ENCODE measurements around the gene DARS2.
"Not testable (repeated sequence)": the region's sequence is repeated elsewhere in the genome, so short reads cannot be mapped to it uniquely, and the experiment has no call there.

Gene DARS2, protein sequence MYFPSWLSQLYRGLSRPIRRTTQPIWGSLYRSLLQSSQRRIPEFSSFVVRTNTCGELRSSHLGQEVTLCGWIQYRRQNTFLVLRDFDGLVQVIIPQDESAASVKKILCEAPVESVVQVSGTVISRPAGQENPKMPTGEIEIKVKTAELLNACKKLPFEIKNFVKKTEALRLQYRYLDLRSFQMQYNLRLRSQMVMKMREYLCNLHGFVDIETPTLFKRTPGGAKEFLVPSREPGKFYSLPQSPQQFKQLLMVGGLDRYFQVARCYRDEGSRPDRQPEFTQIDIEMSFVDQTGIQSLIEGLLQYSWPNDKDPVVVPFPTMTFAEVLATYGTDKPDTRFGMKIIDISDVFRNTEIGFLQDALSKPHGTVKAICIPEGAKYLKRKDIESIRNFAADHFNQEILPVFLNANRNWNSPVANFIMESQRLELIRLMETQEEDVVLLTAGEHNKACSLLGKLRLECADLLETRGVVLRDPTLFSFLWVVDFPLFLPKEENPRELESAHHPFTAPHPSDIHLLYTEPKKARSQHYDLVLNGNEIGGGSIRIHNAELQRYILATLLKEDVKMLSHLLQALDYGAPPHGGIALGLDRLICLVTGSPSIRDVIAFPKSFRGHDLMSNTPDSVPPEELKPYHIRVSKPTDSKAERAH

GRCh38 chr1:173824315-173825081 lies at the start of gene DARS2, which contains the start of gene CENPL:
Gene DARS2 (plus strand): TSS chr1:173824673. CDS start chr1:173825230, 557 bp downstream.
Gene CENPL (minus strand): TSS chr1:173824883. CDS start chr1:173811299, 13,584 bp downstream.
- DNase-seq (ENCODE audit: low read depth) = peak; percentile 99

- DNase-seq (ENCODE audit: low read depth) = no peak
These were observed 48.8 kb upstream of the DARS2 start for GRCh38 chr1:173775578-173776226.

DNA sequence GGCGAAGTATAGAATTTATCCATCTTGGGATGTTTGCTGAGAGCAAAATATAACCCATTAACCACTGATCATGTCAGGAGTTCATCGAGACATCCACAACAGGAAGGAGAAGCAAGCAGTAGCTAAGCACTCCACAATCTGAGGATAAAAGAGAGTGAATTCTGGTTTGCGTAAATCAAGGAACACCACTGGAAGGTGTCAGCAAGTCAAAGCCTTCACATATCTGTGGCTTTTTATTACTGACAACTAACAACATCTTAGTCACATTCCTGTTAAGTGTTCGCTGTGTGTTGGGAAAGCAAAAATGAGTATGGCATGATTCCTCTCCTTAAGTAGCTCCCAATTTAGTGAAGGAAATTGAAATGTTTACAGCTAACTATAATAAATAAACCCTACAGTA lies 44.5 kb upstream of the DARS2 start:
- no peak for DNase-seq (ENCODE audit: low read depth)

DNA sequence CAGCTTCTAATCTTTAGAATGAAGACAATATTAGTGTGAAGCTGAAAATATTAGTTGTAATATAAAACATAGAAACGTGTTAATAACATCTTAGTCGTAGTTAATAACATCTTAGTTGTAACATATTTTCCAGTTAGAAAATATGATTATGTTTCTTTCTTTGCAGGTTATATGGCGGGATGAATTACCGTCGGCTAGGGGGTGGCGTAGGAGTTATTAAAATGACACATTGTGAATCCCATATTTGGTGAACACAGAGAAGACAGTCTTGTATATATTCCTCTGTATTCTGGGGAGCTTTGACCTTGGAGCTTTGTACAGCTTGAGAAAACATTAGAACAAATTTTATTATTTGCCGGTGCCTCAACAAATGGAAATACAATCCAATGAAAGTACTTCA lies 39.5 kb upstream of the DARS2 start:
- no peak for DNase-seq (ENCODE audit: low read depth)

DNA sequence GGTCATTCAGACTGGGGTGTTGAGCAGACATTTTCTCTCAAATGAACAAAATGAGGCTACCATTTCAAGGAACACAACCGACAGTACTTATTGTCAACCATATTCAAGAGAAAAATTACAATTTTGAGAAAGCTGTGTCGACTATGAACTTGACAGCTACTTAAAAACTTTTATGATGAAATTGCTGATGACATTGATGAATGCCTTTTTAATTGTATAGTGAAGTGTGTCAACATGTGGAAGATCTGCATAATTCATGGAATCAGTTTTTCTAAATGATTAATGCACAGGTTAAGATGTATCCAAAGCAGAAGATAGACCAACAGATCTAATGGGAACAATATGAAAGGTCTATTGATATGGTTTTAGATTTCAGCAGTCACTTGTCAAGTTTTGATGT lies 34.6 kb upstream of the DARS2 start:
- DNase-seq (ENCODE audit: low read depth) = no peak

DNA sequence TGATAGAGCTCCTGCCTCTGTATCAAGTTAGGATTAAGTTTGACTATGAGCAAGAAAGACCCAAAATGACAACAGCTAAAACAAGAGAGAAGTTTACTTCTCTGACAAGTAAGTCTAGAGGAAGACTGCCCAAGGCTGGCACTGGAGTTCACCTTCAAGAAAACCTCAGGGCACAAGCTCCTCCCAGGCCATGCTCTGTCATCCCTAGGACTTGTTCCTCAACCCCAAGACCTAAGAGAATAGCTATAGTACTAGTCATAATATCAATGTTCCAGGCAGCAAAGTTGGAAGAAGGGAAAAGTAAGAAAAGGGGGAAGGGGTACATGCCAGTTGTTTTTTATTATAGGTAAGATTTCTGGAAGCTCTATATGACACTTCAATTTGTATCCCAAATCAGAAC lies 26.4 kb upstream of the DARS2 start:
- DNase-seq (ENCODE audit: low read depth) = no peak

- DNase-seq (ENCODE audit: low read depth) = not testable (repeated sequence)
These were observed 24.5 kb upstream of the DARS2 start for GRCh38 chr1:173799995-173800394.

DNA sequence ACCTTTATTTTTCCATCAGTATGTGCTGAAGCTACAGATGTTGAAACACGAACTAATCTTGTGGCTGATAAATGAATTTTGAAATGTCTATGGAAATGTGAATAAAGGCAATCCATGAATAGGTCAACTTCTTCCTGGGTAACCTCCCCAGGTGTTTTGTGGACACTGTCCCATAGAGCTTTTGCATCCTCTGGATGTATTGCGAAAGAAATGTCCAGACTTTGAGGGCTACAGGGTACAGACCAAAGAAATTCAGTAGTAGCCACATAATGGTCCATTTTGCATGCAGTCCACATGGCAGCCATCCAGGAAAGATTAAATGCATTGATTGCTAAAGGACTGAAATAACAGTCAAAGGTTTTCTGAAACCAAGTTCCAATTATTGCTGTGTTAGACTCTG lies 21.5 kb upstream of the DARS2 start:
- DNase-seq (ENCODE audit: low read depth) = peak; percentile 35

- DNase-seq (ENCODE audit: low read depth) = not testable (repeated sequence)
These were observed 10.8 kb upstream of the DARS2 start for GRCh38 chr1:173813654-173814053.

DNA sequence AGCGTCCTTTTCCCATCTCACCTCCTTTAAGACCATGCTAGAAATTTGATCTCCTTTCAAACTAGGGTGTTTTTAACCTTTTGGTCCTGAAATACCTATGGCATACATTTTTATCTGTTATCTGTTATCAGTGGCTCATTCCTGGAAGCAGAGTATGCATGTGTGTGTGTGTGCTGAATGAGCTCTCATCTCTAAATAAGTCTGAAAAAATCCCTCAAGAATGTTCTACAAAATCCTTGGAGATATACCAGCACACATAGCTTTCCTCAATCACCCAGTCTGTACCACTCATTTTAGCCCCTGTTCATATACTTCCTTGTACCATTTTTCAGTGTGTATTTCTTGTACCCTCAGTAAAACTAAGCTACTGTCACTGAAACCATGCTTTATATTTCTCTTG lies 6.0 kb upstream of the DARS2 start:
- no peak for DNase-seq (ENCODE audit: low read depth)

DNA sequence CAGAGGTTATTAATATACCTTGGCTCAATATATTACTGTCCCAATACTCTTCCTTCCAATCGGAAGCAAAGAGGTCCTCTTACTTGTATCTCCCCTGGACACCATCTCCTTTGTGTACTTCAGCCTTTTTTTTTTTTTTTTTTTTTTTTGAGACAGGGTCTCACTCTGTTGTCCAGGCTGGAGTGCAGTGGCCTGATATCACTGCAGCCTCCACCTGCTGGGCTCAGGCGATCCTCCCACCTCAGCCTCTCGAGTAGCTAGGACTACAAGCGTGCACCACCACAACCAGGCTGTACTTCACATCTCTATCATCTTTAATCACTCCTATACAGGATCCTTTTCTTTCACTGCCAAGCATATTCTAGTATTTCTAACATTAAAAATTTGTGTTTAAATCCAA lies 2.8 kb upstream of the DARS2 start:
- DNase-seq (ENCODE audit: low read depth) = no peak

DNA sequence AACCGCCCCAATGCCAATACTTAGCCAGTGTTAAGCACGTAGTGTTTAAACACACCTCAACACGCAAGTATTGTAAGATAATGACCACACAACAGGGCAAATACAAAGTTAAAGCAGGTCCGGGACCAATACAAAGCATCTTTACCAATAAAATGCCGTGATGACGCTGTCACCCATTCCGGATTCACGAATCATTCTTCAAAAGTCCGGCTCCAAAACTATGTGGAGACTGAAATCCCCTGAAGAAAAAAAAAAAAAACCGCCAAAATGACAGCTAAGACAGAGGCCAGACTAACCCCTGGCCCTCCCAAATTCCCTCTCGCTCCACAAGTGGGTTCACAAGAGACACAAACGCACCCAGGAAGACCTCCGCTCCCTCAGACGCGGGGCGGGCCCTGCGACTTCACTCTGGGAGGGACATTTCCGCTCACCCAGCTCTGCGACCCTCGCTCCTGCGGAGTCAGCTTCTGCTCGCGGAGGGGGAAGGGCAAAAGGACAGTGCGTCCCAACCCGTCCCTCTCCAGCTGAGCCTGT lies 625 bp upstream of the DARS2 start:
- peak; percentile 30 for DNase-seq (ENCODE audit: low read depth)

DNA sequence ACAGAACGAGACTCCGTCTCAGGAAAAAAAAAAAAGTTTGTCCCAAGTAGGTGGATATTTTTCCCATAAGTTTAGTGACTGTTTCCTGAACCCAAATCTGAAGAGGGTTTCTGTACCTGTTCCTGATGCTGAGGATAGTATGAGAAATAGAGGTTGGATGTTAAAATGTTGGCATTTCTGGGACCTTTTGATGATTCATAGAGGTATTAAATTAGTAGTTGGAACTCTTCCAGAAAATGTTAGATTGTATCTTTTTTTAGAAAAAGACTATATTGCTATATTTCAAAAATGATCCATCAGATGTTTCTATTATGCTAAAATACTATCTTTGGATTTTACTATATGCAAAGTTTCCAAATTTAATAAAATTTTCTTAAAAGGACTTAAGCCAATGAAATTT lies 3.1 kb downstream of the DARS2 start:
- peak; percentile 8 for DNase-seq (ENCODE audit: low read depth)

DNA sequence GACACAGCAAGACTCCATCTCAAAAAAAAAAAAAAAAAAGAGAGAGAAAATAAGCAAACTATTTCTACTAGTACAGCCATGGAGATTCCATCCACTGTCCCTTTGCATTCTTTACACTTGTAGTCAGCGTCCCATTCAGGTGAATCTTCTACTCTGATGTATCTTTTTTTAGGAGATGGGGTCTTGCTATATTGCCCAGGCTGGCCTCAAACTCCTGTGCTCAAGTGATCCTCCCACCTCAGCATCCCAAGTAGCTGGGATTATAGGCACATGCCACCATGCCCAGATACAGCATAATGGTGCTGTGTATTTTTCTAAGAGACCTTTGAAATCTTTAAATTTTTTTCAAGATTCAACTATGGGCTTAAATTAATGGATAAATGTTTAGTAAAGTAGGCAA lies 8.3 kb downstream of the DARS2 start:
- no peak for DNase-seq (ENCODE audit: low read depth)

DNA sequence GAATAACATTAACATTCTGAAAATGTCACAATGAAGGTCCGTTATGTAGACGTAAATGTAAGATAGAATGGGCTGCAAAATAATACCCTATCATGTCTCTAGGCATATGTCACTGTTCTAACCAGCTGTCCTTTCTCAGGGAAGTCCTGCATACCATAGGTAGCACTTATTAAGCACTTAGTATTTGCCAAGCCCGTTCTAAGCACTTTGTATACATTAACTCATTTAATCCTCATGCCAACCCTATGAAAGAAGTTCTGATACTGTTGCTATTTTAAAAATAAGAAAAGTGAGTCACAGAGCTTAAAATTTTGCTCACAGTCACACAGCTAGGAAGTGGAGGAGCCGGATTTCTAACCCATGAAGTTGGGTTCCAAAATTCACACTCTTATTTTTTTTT lies 27.6 kb downstream of the DARS2 start:
- DNase-seq (ENCODE audit: low read depth) = peak; percentile 27

DNA sequence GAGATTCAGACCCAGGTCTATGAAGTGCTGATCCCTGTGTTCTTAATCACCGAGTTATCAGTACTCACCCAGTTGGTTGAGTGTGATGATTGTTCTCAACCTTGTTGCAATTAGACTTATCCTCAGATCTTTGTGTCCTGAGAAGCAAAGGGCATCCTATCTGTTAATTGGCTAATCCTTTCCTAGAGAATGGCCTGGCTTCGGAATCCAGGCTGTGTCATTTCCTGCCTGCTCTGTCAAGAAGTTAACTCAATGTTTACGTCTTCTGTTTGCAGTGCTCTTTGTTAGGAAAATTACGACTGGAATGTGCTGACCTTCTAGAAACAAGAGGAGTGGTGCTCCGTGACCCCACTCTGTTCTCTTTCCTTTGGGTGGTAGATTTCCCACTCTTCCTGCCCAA lies 28.6 kb downstream of the DARS2 start:
- DNase-seq (ENCODE audit: low read depth) = peak; percentile 88

GRCh38 chr1:173856014-173856413 lies 31.5 kb downstream of the DARS2 start:
- DNase-seq (ENCODE audit: low read depth) = no peak

GRCh38 chr1:173856903-173857302 lies 32.4 kb downstream of the DARS2 start:
- DNase-seq (ENCODE audit: low read depth) = peak; percentile 21

GRCh38 chr1:173857363-173857917 lies 33.0 kb downstream of the DARS2 start:
- peak; percentile 30 for DNase-seq (ENCODE audit: low read depth)

- not testable (repeated sequence) for DNase-seq (ENCODE audit: low read depth)
These were observed 35.1 kb downstream of the DARS2 start for GRCh38 chr1:173859547-173859946.

GRCh38 chr1:173860065-173860464 lies 35.6 kb downstream of the DARS2 start:
- DNase-seq (ENCODE audit: low read depth) = no peak

DNA sequence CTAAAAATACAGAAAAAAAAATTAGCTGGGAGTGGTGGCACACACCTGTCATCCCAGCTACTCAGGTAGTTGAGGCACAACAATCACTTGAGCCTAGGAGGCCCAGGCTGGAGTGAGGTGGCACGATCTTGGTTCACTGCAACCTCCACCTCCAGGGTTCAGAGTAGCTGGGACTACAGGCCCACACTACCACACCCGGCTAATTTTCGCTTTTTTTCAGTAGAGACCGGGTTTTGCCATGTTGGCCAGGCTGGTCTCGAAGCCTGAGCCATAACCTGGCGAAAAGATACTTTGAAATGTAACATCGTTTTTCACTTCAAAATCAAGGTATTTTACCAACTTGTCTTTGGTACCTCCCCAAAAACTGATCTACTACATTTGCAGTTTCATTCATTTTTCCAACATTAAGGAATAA lies 37.3 kb downstream of the DARS2 start:
- DNase-seq (ENCODE audit: low read depth) = no peak
